Neural crest cell (in vitro differentiated cells): Measurements from ENCODE around the gene DLEC1. TPM values are rescaled to one million over a fixed set of nuclear protein-coding genes. Genes with fewer than 3 reads are reported as not detected.

Experiments
- DNase-seq: peaks from one replicate; pipeline ENCODE4 v3.0.0; 2021; ENCODE audit warnings: low read depth, mixed read lengths, low spot score
- H3K27ac Mint-ChIP-seq: one replicate; pipeline ENCODE4 v1.8.0; 2021; ENCODE audit warnings: mild to moderate bottlenecking, mixed read lengths; ENCODE audit not compliant: unreplicated experiment
- H3K27me3 Mint-ChIP-seq: 2 replicates; pipeline ENCODE4 v1.8.0; 2021; ENCODE audit warnings: low read depth, mild to moderate bottlenecking, mixed read lengths
- H3K36me3 Mint-ChIP-seq: 2 replicates; pipeline ENCODE4 v1.8.0; 2021; ENCODE audit warnings: low read depth, mild to moderate bottlenecking, mixed read lengths
- H3K4me1 Mint-ChIP-seq: 2 replicates; pipeline ENCODE4 v1.8.0; 2021; ENCODE audit warnings: mixed read lengths
- H3K4me3 Mint-ChIP-seq: one replicate; pipeline ENCODE4 v1.8.0; 2021; ENCODE audit warnings: mild to moderate bottlenecking, mixed read lengths
- H3K9me3 Mint-ChIP-seq: 2 replicates; pipeline ENCODE4 v1.8.0; 2021; ENCODE audit warnings: mixed read lengths
- CTCF ChIP-seq: fragments of 200-600 bp; sonication (generic); conservative IDR thresholded peaks from 2 replicates; pipeline ENCODE4 v1.5.0; 2021; ENCODE audit warnings: antibody characterized with exemption, mild to moderate bottlenecking
- total RNA-seq: library from RNA; stranded (reverse); gene quantifications from 2 replicates; pipeline ENCODE4 v1.2.1, GENCODE V29; 2021

DLEC1 gene
- total RNA-seq, 1 donor from 2014 or later, result 1.3 TPM

GRCh38 chr3:37999836-38000235 lies 39.2 kb upstream of the DLEC1 start:
- no peaks in the 10 kb centered on the region for H3K36me3 Mint-ChIP-seq
- no peaks in the 10 kb centered on the region for H3K9me3 Mint-ChIP-seq
- peaks cover 54% of the 10 kb centered on the region for H3K4me1 Mint-ChIP-seq
- no peaks in the 10 kb centered on the region for H3K27me3 Mint-ChIP-seq
- TF ChIP-seq CTCF, result no peak
- no peak overlapping the region for H3K27ac Mint-ChIP-seq
- DNase-seq, result no peak
- peak overlapping the region; percentile 56 for H3K4me3 Mint-ChIP-seq

- Mint-ChIP-seq H3K9me3 (no peaks in the 10 kb centered on the region), H3K4me1 (peaks cover 54% of the 10 kb centered on the region), H3K4me3 (no peak overlapping the region), H3K27ac (peak overlapping the region; percentile 53), H3K27me3 (no peaks in the 10 kb centered on the region), H3K36me3 (no peaks in the 10 kb centered on the region)
- DNase-seq, result no peak
- TF ChIP-seq CTCF, result no peak
Observed at GRCh38 chr3:38000242-38000916, 38.6 kb upstream of the DLEC1 start.

GRCh38 chr3:38000965-38001455 lies 38.0 kb upstream of the DLEC1 start:
- no peak for TF ChIP-seq CTCF
- no peaks in the 10 kb centered on the region for H3K27me3 Mint-ChIP-seq
- H3K4me3 Mint-ChIP-seq, result no peak overlapping the region
- H3K4me1 Mint-ChIP-seq, result peaks cover 55% of the 10 kb centered on the region
- H3K27ac Mint-ChIP-seq, result peak overlapping the region; percentile 62
- DNase-seq, result no peak
- no peaks in the 10 kb centered on the region for H3K36me3 Mint-ChIP-seq
- no peaks in the 10 kb centered on the region for H3K9me3 Mint-ChIP-seq

- Mint-ChIP-seq H3K9me3 (no peaks in the 10 kb centered on the region), H3K36me3 (no peaks in the 10 kb centered on the region), H3K27me3 (no peaks in the 10 kb centered on the region), H3K4me3 (no peak overlapping the region), H3K27ac (no peak overlapping the region), H3K4me1 (peaks cover 55% of the 10 kb centered on the region)
- no peak for TF ChIP-seq CTCF
- no peak for DNase-seq
Observed at GRCh38 chr3:38001456-38002081, 37.4 kb upstream of the DLEC1 start.

GRCh38 chr3:38002291-38002876 lies 36.6 kb upstream of the DLEC1 start:
- no peaks in the 10 kb centered on the region for H3K9me3 Mint-ChIP-seq
- H3K27me3 Mint-ChIP-seq, result no peaks in the 10 kb centered on the region
- H3K4me3 Mint-ChIP-seq, result no peak overlapping the region
- no peaks in the 10 kb centered on the region for H3K36me3 Mint-ChIP-seq
- no peak for TF ChIP-seq CTCF
- no peak overlapping the region for H3K27ac Mint-ChIP-seq
- peaks cover 49% of the 10 kb centered on the region for H3K4me1 Mint-ChIP-seq
- no peak for DNase-seq
